Endothelial cell of hepatic sinusoid (primary cell): ENCODE data around the gene SPG21.
"Not testable (repeated sequence)": the region's sequence is repeated elsewhere in the genome, so short reads cannot be mapped to it uniquely, and the experiment has no call there.

Source experiments
- in situ Hi-C: cut with HindIII; loops from 2 replicates; pipeline ENCODE4 v1.10.0; 2017; ENCODE audit warnings: low sequenced_read_pairs

The SPG21 gene, protein sequence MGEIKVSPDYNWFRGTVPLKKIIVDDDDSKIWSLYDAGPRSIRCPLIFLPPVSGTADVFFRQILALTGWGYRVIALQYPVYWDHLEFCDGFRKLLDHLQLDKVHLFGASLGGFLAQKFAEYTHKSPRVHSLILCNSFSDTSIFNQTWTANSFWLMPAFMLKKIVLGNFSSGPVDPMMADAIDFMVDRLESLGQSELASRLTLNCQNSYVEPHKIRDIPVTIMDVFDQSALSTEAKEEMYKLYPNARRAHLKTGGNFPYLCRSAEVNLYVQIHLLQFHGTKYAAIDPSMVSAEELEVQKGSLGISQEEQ

DNA sequence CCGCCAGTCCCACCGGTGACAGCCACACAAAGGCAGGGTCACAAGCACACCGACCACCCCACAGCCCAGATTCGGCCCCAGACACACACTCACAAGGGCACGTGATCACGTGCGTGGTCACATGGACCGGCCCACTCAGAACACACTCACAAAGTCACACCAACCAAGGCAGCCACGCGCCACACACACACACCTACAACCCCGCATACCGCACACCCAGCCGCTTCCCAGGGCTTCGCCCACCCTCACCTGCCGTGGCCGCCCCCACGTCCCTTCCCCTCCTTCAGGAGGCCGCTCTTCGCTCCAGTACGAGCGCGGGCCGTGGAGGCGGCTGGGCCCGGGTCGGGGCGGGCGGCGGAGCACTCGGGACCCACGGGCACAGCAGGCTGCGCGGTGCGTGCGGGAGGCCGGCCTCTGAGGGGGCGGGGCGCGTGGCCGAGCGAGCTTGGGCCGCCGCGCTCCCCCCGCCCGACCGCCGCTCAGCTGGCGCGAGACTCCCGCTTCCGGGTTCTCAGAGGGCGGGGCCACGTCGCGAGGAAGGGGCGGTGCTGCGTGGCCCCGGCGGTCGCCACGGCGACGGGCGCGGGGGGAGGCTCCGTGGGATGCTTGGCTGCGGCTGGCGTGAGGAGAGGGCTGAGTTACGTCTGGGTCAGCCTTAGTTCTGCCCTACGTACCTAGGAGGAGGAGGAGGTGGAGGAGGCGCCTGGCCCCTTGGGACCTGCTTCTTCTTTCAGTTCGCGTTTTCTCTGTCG is at the start of gene SPG21:
SPG21 (minus strand) TSS at position 499 of the 752 bp plus-strand sequence. CDS start 6,345 bp downstream, outside the sequence.
- in situ Hi-C loops = no loop called here

DNA sequence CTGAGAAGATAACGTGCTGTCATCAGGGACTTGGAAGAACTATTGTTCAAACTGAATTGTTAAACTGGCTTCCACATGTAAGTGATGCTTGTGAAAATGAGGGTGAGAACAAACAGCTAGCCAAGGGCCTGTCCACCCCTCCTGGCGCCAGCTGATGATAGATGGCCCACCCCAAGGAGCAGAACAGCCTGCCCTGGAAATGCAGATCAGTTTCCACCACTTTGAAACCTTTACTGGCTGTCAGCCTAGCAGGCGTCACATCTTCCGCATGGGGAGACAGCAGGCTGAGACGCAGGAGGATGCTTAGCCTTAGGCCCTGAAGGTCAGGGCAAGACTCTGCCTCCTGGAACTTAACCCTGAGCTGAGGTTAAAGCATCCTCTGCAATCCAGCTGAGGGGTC is 49.1 kb upstream of the SPG21 start:
- in situ Hi-C loops = no loop called here

DNA sequence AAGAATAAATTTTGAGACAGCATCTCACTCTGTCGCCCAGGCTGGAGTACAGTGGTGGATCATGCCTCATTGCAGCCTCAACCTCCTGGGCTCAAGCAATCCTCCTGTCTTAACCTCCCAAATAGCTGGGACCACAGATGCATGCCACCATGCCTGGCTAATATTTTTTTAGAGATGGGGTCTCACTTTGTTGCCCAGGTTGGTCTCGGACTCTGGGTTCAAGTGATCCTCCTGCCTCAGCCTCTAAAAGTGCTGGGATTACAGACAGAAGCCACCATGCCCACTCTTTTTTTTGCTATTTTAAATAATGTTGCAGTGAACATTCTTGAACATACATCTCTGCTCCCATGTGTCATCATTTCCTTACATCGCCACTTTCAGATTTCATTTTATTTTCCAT is 48.7 kb upstream of the SPG21 start:
- in situ Hi-C loops = no loop called here

DNA sequence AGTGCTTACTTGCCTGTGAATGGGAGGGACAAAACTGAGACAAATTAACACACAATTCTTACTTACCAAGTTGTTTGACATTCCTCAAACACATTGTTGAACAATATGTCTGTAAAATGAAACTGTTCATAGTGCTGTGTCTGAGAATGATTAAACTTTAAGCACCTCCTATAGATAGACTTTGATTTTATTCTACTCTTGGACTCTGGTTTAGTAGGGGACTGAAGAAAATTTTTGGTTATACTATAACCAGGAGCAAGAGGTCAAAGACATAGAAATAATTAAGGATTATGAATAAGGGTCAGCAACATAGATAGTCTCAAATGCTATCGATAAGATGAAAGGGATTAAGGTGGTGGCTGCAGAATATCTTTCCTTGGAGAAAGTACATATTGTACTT is 47.6 kb upstream of the SPG21 start:
- in situ Hi-C loops = no loop called here

DNA sequence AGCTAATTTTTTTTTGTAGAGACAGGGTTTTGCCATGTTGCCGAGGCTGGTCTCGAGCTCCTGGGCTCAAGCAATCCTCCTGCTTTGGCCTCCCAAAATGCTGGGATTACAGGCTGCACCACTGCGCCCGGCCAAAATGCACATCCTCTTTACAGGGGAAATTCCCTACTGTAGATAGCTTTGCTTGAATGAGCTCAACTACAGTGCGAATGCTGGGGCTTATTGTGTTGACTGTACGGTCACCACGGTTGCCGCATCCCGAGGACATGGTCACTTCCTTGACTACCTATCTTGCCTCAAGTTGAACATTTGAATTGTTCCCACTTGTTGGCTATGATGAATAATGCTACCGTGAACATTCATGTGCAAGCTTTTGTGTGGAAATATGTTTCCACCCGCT is 45.0 kb upstream of the SPG21 start:
- in situ Hi-C loops = no loop called here

DNA sequence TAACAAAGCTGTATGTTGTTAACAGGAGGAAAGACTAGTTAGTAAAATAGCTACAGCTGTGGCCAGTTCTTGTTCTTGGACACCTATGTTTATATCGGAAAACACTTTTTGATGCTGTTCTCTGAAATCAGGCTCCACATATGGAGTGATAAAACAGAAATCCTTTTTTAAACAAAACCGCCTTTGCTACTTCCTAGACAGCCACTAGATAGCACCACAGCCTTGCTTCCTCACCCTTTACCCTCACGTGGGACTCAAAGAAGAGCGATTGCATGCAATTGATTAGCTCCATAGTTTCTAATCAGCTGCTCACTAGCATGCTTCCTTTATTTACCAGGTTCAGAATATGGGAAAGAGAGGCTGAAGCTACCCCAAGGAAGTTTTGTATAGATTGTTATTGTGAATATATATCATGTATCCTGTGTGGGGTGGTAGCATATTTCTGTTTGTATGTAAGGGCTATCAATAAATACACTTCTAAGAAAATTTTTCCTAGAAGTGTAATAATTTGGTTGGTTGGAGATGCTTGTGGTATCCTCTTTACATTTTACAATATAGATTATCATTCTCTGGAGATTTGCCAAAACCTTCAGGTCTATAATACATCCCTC is 44.0 kb upstream of the SPG21 start:
- in situ Hi-C loops = no loop called here

DNA sequence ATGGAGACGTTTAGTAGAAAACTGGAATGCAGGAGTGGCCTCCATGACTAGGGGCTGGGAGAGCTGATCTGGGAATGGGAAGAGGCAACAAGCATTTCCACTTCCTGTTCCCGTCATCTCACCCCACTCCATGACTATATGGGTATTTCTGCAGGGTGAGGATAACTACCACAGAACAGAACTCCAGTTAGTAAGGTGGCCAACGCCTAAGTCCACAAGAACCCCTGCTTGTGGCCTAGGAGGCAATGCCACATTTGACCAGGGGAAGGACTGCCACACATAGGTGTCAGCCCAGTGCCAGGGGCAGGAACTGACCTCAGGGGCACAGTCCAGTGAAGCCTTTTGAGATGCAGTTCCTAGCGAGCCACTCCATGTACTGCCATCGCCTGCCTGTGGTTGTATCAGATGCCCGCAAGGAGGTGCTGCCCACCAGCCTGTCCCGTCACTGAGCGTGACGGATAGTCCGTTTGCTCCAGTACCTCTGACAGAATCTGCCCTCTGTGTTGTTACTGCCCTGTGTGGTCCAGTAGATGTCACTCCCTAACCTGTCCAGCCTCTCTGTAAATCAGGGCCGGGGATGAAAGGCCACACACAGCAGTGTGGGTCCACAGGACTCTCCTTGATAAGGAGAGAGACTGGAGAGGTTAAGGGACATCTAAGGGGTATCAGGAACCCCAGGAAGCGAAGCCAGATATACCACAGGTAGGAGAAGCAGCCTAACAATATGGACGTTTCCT is 43.3 kb upstream of the SPG21 start:
- in situ Hi-C loops = no loop called here

DNA sequence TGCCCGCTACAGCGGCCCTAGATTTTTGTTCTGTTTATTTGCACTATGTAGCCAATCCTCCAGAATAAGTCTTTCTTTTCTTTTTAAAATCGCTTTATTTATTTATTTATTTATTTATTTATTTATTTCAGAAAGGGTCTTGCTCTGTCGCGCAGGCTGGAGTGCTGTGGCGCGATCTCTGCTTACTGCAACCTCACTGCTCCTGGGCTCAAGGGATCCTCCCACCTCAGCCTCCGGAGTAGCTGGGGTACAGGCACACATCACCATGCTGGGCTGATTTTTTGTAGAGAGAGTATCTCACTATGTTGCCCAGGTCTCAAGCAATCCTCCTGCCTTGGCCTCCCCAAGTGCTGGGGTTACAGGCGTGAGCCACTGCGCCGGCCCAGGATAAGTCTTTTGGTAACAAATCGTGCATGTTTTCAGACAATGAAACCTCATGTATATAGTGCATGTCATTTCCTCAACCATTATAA is 40.1 kb upstream of the SPG21 start:
- in situ Hi-C loops = no loop called here

DNA sequence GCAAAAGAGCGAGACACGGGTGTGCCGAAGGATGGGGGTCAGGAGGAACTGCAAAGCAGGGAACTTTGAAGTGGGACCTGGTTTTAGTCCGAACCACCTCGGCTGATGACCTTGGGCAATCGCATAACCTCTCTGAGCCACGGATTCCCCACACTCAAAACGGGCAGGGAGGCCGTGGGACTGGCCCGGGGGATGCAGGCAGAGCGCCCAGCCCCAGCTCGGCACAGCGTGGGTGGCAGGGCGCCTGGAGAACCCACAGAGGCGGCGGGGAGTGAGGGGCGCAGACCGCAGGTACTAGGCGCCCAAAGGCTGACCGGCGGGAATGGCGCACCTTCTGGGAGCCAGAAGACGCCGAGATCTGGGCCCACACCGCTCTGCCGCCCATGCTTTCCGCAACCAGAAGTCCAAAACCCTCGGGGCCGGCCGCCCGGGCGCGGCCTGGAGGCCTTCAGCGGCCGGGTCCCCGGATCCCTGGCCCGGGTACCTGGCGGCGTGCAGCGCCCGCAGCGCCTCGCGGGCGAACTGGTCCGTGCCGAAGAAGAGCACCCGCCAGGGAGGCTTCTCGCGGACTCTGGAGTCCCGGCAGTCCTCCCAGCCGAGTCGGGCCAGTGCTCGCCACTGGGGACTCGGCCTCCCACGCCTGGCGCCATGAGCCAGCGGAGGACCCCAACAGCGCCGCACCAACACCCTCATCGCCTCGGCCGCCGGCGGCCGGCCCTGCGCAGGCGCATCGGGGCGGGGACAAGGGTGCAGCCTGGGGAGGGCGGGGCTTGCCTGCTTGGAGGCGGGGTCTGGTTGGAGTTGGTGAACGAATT is 39.4 kb upstream of the SPG21 start, which contains the start of gene MTFMT:
MTFMT (minus strand) TSS at position 719 of the 815 bp plus-strand sequence; CDS start at position 693, 26 bp downstream.
- in situ Hi-C loops = no loop called here

DNA sequence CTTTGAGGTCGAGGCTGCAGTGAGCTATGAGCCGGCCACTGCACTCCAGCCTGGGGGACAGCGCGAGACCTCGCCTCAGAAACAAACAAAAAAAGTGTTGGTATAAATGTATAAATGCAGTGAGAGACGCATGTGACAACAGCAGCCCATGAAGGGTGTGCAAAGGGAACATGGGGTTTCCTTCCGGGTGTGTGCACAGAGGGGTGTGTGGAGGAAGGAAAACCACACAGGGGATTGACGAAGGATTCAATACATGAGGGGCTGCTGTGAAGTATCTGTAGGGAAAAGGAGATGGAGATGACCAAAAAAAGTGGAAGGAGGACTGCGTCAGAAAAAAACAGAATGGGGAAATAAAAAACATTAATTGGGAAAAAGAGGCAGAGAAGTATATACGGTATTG is 38.6 kb upstream of the SPG21 start:
- in situ Hi-C loops = no loop called here

DNA sequence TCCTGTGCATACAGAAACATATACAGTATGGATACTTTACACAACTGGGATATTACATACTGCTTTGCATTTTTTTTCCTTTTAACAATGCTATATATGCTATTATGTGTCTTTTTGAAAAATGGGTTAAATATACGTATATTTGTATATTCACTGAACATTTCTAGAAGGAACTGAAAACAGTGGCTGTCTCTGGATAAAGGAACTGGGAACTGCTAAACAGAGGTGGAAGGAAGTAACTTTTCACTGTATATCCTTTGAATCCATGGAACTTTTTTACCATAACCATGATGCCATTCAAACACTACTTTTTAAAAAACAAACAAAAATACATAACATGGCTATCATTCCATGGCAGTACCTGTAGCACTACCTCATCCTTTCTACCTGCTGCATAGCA is 37.9 kb upstream of the SPG21 start:
- in situ Hi-C loops = no loop called here

DNA sequence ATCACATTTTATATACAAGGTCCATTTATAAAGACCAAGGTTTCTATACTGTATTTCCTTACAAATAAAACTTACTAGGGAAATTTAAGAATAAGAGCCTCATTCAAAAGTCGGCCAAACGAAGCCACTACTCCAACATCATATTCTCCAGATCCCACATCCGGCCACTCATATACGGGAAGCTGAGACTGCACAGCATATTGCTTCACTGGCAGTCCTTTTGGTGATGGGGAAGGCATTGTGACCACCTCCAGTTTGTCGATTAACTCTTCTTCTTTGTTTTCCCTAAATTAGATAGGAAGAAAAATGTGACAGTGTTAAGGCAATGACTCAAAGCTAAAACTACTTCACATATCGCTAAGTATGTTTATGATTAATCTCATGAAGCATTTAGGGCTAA is 37.0 kb upstream of the SPG21 start:
- in situ Hi-C loops = no loop called here

DNA sequence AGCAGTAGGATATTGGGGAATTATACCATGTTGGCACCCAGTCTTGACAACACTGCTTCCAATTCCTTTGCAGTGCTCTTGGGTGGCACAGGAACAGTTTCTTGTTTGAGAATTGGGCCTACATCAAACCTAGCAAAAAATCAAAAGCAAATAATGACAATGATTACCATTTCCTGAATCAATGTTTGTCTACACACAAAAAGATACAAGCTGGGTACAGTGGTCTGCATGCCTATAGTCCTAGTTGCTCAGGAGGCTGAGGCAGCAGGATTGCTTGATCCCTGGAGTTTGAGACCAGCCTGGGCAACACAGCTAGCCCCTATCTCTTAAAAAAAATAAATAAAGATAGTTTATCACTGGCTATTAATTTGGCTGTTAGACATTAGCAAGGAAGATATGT is 31.8 kb upstream of the SPG21 start:
- in situ Hi-C loops = no loop called here

DNA sequence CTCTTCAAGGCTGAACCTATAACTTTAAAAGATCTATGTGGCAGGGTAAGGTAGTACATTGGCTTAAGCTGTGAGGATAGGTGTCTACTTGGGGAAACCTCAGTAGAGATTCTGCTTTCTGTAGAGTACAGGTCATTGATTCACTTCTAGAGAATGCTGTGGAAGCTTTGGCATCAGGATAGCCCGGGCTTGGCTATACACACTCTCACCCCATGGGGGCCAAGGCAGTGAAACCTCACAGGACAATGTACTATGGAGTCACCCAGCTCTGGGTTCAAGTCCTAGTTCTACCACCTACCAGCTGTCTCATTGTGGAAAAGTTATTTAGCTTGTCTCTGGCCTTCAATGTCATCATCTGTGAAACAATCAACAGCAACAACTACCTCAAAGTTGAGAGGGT is 30.7 kb upstream of the SPG21 start:
- in situ Hi-C loops = no loop called here

DNA sequence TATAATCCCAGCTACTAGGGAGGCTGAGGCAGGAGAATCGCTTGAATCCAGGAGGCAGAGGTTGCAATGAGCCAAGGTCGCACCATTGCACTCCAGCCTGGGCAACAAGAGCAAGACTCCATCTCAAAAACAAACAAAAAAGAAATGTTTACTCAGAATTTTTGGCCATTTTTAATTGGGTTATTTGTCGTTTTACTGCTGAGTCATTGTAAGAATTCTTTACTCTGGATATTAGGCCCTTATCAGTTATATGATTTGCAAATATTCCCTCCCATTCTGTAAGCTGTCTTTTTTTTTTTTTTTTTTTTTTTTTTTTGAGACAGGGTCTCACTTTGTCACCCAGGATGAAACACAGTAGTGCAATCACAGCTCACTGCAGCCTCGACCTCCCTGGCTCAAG is 21.5 kb upstream of the SPG21 start:
- in situ Hi-C loops = not testable (repeated sequence)

DNA sequence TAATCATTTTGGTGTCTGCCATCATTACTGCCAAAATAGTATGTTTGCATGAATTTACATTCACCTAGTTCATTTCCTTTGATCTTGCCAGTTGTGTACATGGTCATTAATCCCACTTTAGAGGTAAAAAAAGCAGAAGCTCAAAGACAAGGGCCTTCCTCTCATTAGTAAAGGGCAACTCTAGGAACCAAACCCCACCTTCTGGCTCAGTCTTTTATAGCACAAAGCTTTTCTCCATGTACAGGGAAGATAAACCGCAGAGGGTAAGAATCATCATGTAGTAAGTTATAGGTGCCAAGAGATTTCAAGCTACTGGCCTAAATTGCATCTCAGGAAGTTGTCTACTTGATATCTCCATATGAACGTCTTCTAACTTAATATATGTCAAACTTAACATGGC is 19.3 kb upstream of the SPG21 start:
- in situ Hi-C loops = no loop called here

DNA sequence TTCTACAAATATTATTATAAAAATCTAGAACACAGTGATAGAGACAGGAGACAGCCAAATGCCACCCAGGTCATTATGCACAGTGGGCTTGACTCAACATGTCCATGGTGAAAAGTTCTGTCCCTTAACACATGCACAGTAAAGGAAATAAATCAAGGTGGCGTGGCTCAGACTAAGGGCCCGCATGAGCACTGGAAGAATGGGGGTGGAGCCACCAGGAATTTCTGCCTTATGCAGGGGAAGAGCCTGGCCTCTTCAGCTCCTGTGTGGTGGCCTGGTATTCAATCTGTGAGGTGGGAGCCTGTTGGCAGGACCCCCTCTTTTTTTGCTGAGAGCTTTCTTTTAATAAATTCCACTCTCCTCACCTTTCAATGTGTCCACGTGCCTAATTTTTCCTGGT is 17.2 kb upstream of the SPG21 start:
- in situ Hi-C loops = no loop called here

DNA sequence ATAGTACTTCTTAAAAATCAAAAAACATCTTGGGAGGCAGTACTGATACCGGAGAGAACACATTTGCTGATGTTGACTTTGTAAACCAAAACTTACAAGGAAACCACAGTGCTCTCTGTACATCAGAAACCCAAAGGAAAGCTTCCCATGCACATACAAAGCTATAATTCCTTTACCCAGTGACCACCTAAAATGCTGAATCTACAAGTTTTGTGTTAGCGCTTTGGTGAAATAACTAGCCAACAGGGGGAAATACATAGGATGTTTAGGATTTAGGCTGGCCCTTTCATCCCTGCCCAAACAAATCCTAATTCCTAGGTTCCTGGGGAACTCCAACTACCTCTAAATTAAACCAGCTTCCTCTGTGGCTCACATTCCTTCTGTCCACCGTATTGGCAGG is 15.3 kb upstream of the SPG21 start:
- in situ Hi-C loops = no loop called here

DNA sequence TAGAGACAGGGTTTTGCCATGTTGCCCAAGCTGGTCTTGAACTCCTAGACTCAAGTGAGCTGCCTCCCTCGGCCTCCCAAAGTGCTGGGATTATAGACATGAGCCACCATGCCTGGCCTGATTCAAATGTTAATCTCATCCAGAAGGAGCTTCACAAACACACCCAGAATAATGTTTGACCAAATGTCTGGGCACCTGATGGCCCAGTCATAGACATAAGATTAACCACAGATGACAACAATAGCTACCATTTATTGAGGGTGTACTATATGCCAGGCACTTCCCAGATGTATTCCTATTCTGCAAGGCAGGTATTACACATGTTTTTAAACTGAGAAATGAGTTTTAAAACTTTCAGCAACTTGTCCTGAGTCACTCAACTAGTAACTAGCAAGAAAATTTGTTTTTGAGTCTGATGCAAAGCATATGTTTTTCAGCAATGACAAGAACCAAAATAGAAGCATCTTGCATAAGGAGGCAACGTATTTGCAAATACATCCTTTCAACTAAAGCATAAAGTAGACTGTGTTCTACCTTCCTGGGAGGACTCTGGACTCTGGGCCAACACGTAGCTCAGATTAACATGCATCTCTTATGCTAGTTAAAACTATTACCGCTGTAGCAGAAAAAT is 8.1 kb upstream of the SPG21 start:
- in situ Hi-C loops = no loop called here

DNA sequence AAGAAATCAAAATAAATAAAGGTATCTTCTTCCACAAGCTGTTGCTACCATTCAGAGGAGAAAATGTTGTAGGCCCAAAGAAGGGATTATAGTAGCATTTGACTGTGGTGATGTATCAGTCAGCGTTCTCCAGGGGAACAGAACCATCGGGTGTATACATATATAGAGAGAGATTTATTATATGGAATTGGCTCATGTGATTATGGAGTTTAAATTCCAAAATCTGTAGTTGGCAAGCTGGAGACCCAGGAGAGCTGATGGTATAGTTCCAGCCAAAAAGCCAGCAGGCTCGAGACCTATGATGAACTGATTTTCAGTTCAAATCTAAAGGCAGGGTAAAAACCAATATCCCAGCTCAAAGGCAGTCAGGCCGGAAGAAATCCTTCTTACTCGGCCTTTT is 7.4 kb upstream of the SPG21 start:
- in situ Hi-C loops = no loop called here
